CD4-positive, alpha-beta T cell treated with Interferon gamma for 1 hour (primary cell): ENCODE data around the gene ACIN1.

Experiments
- DNase-seq: peaks from one replicate; pipeline ENCODE4 v3.0.0-alpha.2; 2020

ACIN1 gene

GRCh38 chr14:23094666-23095195, at the start of gene ACIN1:
ACIN1 (minus strand) TSS chr14:23095136; CDS start chr14:23095112, 24 bp downstream.
- DNase-seq, result no peak

GRCh38 chr14:23143911-23144310, 49.0 kb upstream of the ACIN1 start:
- DNase-seq, result no peak

- DNase-seq, result no peak
These were observed 47.9 kb upstream of the ACIN1 start for GRCh38 chr14:23142826-23143225.

DNA sequence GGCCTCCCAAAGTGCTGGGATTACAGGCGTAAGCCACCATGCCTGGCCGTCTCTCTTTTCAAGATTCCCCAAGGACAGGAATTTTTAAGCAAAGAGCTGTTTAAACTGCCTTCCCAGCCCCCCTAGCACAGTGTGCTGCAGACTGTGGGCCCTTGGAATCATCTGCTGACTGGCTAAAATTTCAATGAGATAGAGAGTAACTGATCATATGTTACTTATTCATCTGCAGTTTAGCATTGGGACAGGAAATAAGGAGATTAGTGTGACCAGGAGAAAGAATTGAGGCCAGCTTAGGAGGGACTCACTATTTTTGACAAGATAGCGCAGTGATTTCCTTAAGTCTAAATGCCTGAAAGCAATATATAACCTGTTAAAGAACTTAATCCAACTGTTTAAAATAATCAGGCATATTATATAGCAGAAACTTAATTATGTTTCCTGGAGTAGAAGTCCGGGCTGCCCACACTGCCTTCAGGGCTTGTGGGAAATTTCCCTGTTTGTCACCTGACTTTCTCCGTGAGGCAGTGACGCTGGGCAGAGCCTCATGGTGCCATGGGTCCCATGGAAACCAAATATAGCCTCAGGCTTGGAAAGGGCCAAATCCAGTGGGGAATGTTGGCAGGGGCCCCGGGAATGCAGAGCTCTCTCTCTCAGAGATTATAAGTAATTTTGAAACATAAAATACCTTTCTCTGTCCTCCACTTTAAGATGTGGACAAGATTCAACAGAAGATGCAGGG, 46.9 kb upstream of the ACIN1 start:
- no peak for DNase-seq

DNA sequence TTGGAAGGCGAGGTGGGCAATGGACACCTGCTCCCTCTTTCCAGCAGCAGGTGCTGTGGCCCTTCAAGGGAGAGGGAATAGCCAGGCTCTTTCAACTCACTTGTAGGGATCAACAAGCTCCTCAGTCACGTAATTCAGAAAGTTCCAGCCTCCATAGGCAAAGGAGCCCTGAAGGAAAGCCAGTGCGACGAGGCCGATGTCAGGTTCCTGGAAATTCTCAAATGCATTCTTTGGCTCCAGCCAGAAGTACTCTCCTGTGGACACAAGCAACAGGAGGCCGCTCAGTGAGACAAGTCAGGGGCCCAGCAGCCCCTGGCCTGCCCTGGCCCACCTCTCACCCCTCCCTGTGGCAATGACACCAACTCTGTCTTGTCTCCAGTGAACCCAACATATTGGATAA, 45.4 kb upstream of the ACIN1 start:
- no peak for DNase-seq

- no peak for DNase-seq
These were observed 44.9 kb upstream of the ACIN1 start for GRCh38 chr14:23139874-23140273.

DNA sequence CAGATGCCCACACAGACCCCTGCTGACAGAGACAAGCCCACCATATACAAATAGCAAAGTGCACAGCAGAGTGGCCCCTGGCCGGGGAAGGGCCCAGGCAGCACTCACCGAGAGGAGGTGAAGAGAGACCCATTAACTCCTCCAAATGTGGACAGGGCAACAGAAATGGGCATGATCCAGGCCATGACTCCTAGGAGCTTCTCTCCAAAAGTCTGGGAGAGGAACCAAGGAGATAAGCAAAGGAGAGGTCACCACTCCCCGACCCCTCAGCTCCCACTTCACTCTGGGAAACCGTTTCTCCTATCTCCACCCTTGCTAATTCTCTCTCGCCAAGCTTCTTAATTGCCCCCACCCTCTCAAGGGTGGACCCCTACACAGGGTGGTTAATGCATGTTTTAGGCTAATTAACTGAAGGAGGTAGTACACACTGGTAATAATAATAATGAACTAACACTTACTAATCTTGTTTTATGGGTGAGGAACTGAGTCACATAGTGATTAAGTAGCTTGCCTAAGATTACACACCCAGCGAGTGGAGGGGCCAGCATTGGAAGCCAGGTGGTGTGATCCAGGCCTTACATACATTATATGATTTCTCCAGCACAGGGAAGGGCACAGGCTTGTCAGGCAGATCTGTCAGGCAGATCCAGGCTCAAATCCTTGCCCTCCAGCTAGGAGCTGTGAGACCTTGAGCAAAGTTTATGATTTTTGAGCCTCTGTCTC, 43.0 kb upstream of the ACIN1 start:
- DNase-seq, result no peak

- no peak for DNase-seq
These were observed 42.4 kb upstream of the ACIN1 start for GRCh38 chr14:23137192-23137812.

DNA sequence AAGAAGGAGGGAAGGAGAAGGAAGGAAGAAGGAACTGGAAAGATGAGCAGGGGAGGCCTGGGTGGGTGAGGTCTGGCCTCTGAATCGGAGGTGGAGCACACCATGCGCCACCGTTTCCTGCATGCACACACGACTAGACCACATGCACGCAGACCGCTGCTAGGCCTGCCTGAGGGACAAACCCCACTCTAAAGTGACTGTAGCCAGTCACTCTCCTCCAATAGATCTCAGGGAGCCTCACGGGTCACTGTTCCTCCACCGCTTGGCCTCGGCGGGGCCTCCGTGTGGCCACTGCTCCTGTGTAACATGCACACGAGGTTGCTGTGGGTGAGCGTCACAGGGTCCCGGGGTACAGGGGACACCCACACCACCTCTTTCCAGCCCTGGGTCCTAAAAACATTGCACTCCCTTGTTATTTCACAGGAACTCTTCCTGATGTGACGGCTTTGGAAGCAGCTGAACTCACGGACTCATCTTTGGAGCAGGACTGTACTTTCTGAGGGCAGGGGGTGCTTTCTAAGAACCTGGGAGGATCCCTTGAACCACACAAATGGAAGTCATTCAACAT, 41.7 kb upstream of the ACIN1 start:
- no peak for DNase-seq

DNA sequence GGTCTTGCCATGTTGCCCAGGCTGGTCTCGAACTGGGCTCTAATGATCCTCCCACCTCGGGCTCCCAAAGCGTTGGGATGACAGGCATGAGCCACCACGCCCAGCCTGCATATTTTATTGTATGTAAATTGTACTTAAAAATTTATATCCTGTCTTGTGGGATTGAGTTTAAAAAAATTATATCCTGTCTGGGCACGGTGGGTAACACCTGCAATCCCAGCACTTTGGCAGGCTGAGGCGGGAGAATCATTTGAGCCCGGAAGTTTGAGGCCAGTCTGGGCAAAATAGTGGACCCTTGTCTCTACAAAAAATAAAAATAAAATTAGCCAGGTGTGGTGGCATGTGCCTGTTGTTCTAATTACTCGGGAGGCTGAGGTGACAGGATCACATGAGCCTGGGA, 38.0 kb upstream of the ACIN1 start:
- no peak for DNase-seq

DNA sequence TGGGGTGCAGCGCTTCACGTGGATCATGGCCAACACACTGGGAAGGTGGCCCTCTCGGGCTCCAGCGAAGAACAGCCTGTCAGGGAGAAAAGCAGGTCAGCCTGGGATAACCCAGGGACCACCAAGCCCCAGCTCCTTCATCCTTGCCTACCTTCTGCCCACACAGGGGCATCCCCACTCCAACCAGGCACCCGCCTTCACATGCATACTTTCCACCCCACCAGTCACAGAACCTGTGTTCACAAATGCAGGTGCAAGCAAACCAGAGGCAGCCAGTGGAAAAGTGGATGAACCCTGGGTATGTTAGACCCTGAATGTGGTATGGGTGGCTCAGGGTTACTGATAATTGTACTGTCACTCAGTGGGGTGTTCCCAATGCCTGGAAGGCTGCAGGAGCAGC, 36.5 kb upstream of the ACIN1 start:
- no peak for DNase-seq

DNA sequence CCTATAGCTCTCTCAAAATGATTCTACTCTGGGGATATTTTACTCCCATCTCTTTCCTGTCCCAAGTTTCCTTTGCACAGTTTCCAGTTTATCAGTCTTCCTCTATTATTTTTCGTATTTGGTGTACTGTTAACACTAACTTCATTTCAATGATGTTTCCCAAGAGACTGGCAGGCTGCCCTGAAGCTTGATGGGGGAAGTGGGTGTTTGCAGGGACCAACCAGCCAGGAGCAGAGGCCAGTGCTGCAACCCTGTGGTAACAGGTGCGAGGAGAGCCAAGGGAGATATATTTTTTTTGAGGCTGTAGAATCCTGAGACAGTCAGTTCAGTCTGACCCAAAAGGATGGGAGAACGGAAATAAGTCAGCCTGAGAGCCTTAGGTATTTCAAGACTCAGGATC, 35.9 kb upstream of the ACIN1 start:
- no peak for DNase-seq

GRCh38 chr14:23129759-23130316, 34.9 kb upstream of the ACIN1 start:
- no peak for DNase-seq

- DNase-seq, result no peak
These were observed 34.2 kb upstream of the ACIN1 start for GRCh38 chr14:23128969-23129758.

GRCh38 chr14:23127861-23128260, 32.9 kb upstream of the ACIN1 start:
- DNase-seq, result no peak

- DNase-seq, result no peak
These were observed 31.8 kb upstream of the ACIN1 start for GRCh38 chr14:23126548-23127278.

DNA sequence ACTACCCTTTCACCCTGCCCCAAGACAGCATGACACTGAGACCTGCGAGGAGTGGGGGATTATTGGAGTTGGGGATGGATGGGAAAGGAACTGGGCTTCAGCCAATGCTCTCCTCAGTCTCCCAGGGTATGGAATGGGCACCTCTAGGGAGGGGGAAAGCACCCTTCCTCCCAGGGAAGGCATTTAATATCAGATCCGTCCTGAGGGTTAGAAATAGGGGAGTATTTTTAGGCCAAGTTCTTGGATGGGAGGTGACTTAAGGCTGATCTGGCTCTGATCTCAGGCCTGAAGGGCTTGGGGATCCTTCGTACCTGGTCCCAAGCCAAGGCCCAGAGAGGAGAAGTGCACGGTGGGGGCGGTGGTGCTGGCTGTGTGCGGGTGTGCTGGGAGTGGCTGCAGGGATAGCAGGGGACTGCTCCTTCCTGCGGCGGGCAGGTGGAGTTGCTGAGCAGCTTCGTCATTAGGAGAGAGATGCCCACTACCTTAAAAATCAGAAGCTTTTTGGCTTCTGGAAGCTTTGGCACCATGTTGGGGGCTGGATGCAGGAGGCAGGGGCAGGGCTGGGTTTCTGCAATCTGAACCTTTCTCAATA, 31.1 kb upstream of the ACIN1 start:
- no peak for DNase-seq

DNA sequence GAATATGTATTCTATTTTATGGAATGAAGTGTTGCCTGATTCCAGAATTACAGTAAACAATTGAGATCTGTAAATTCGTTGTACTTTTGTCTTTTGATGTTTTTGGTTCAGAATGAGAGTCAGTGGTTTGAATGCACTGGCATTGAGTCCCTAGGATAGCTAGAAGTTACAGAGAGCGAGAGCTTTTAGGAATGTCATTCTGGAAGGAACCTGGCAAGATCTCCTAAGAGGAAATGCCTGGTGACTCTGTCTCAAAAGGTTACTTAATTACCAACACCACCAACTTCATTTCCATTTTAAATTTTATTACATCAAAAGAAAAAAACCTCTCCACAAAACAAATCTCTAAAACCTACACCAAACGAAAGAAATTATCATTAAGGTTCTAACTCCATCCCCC, 30.1 kb upstream of the ACIN1 start:
- DNase-seq, result no peak

GRCh38 chr14:23124337-23124954, 29.5 kb upstream of the ACIN1 start:
- no peak for DNase-seq

GRCh38 chr14:23123419-23123818, 28.5 kb upstream of the ACIN1 start:
- no peak for DNase-seq

- no peak for DNase-seq
These were observed 27.1 kb upstream of the ACIN1 start for GRCh38 chr14:23122086-23122485.
